HT1080 (cell line): ENCODE data around the gene GOLGA6D. TPM values are rescaled to one million over a fixed set of nuclear protein-coding genes. Genes with fewer than 3 reads are reported as not detected.
A peak's percentile ranks its signal among the peaks of the same experiment; 100 is the strongest.
"Not testable (repeated sequence)": the region's sequence is repeated elsewhere in the genome, so short reads cannot be mapped to it uniquely, and the experiment has no call there.

Experiments
- DNase-seq: peaks from one replicate; pipeline ENCODE4 v3.0.0-alpha.2; 2015; ENCODE audit warnings: low read depth
- polyA plus RNA-seq, 2 experiments: library from polyadenylated mRNA; depleted of rRNA; stranded (reverse); fragments of >200 nt; gene quantifications; 2 replicates each; pipeline ENCODE4 v1.2.3, GENCODE V29; 2015
- total RNA-seq: library from RNA; depleted of rRNA; stranded (reverse); fragments of >200 nt; shearing (Covaris generic); gene quantifications from 2 replicates; pipeline ENCODE4 v1.2.3, GENCODE V29; 2014; rRNA removed

Gene GOLGA6D, protein sequence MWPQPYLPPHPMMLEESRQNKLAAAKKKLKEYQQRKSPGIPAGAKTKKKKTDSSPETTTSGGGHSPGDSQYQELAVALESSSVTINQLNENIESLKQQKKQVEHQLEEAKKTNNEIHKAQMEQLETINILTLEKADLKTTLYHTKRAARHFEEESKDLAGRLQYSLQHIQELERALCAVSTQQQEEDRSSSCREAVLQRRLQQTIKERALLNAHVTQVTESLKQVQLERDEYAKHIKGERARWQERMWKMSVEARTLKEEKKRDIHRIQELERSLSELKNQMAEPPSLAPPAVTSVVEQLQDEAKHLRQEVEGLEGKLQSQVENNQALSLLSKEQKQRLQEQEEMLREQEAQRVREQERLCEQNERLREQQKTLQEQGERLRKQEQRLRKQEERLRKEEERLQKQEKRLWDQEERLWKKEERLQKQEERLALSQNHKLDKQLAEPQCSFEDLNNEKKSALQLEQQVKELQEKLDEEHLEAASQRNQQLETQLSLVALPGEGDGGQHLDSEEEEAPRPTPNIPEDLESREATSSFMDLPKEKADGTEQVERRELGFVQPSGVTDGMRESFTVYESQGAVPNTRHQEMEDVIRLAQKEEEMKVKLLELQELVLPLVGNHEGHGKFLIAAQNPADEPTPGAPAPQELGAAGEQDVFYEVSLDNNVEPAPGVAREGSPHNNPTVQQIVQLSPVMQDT
- total RNA-seq, result not detected in 2 replicates
- polyA plus RNA-seq (2015; cell fraction: cytosol; rRNA removed), result not detected in 2 replicates
- polyA plus RNA-seq (2015; cell fraction: nucleus; rRNA removed), result not detected in 2 replicates

DNA sequence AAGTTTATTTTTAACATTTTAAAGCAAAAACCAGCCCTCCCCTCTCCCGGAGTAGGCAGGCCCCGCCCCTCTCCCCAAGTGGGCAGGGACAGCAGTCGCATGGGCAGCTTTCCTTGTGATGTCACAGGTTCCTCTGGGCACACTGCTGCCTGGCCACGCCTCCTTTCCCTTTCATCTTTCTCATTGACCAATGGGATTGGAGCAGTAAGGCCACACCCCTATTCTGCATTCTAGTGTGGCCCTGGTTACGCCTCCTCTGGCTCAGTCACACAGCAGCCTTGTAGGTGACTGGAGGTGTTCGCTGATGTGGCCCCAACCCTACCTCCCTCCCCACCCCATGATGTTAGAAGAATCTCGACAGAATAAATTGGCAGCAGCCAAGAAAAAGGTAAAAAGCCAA lies at the start of gene GOLGA6D:
Gene GOLGA6D (plus strand): TSS at position 264 of the 400 bp plus-strand sequence. CDS start 41 bp downstream, at position 305.
- not testable (repeated sequence) for DNase-seq

DNA sequence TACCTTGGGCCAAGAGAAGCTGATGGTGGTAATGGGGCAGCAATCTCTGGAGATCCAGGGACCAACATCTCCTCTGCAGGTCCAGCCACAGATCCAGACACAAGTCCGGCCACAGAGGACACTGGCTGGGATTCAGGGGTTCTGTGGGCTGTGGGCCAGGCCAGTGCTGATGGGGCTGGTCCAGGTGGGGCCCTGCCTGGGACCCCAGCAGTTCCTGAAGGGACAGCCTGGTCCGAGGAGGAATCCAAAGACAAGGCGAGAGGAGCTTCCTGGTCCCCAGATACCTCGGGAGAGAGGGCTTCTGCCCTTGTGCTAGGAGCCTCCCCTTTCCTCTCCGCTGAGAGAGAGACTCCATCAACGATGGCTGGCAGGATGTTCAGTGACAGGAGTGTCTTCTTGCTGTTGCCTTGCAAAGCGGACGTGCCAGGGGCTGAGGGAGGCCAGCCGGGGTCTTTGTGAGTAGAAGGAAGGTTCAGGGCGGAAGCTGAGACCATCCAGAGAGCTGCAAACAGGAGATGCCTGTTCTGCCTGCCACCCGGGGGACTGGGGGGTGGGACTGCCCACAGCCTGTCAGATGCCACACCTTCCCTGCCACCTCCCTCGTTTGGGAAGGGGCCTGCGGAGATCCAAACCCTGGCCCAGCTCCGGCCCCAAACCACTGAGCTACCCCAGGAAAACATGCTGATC lies 49.0 kb upstream of the GOLGA6D start:
- no peak for DNase-seq

DNA sequence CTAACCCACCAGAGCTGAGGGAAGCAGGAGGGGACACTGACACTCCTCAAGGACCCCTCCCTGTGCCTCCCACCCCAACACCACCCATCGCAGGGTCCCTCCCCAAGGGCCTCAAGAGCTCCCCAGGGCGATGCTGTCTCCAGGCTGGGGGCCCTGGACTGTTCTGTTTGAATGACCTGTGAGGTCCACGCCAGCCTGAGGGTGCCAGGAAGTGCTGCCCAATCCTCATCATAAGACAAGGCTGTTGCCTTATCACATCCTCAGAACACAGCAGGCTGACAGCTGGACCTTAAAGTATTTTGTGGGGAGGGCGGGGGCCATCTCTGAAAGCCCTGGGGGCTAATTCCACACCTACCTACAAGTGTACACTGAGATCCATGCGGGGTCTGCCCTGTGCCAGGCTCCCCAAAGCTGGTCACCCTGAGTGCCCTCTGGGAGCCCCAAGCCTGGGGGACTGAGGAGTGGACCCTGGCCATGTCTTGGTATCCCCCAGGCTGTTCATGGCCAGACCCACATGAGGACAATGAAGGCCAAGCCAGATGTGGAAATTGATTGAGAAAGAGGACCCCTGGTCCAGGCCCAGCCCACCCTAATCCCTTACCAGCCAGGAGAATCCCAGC lies 48.3 kb upstream of the GOLGA6D start:
- no peak for DNase-seq

DNA sequence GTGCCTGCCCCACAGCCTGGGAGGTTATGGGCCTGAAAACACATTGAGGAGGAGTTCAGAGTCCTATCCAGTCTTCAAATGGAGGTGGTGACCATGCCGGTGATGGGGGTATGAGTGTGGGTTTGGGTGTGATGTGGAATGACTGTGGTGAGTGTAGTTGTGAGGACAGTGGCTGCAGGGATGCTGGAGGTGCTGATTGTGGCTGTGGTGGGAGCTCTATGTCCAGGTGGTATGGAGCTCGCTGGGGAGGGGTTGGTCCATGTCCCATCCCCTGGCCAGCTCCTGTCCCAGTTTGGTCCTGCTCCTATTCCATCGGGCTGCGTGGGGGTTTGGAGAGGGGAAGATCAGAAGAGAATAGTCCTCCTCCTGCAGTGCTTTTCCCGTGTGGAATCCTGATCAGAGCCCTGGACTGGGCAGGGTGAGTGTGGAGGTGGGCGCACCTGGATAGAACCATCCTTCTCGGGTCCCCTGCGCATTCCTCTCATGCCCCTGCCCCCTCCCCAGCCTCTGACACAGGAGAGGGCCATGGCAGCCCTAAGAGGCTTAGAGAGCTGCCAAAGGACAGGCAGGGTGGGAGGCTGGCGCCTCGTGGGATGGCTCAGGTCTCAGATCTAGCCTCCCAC lies 47.5 kb upstream of the GOLGA6D start:
- no peak for DNase-seq

DNA sequence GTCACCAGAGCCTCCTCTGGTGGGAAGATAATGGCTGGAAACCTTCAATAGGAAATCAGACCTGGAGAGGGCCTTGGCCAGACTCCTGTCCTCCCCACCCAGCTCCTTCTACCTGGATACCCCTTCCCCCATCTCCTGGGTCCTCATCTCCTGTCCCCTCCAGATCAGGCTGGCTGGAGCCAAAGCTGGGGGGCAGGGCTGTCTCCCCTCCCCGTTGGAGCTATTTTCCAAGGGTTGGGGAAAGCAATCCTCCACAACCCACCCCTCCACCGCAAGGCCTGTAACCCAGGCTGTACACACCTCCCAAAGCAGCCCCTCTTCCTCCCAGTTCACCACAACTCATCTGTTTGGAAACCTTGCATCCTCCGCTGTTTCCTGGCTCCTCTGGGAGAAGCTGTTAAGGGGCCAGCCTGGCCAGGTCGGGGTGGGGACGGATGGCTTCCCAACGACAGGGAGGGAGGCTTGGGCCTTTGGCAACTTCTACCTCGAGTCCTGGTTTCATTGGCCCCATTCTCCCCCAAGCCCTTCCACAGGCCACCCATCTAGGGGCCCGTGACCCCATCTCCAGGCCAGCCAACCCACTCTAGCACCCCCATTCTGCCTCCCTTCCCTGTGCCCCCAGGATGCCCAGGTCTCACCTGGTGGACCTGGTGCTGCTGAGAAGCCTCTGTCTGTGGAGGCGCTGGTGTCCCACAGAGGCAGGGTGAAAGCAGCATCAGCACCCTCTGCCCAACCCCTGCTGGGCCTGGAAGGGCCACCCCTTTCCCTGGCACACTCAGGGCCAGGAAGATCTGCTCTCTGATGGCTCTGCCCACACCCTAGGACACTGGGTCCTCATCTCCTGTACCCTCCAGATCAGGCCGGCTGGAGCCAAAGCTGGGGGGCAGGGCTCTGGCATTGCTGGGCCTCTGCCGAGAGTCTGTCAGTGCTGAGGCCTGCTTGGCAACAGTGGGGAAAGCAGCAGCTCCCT lies 46.6 kb upstream of the GOLGA6D start:
- no peak for DNase-seq

DNA sequence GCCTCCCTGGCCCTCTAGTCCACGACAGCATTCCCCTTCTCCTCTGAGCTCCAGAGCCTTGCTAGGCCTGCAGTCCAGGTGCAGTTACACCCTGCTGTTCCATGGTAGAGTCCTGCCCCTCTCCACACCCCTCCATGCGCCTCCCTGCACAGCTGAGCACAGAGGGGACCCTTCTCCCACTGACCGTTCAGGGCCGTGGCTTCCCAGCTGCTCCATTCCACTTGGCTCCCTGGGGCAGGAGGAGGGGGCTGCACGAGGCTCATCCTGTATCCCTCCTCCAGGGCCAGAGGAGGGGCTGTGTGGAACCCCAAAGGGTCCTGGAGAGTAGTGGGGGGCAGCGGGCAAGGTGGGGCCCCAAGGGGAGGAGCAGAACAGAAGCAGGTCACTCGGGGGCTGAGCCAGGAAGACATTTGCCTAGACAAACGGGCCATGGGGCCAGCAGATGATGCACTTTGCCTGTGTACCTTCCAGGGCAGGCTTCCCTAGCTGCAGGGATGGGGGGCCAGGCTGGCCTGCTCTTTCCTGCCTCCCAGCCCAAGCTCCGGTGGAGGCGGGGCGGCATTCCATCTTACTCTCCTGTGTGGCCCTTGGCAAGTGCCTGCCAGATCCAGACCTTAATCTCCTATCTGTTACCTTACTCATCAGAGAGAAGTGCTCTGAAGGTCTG lies 45.2 kb upstream of the GOLGA6D start:
- DNase-seq, result no peak

DNA sequence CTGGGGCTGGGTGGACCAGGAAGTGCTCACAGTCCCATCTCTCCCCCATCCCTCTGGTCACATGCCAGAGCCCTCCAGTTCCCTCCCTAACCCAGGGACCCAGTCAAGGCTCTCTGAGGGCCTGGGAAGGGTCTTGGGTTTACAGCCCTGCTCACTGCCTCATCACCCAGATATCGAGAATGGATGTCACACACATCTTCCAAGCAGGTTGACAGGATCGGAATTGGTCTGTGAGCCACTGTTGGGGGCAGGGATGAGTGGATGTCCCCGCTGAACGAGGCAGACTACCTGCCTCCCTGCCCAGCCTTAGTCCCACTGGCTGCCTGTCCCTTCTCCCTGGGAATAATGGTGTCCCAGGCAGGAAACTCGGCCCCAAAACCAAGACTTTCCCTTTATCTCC lies 44.5 kb upstream of the GOLGA6D start:
- DNase-seq, result no peak

DNA sequence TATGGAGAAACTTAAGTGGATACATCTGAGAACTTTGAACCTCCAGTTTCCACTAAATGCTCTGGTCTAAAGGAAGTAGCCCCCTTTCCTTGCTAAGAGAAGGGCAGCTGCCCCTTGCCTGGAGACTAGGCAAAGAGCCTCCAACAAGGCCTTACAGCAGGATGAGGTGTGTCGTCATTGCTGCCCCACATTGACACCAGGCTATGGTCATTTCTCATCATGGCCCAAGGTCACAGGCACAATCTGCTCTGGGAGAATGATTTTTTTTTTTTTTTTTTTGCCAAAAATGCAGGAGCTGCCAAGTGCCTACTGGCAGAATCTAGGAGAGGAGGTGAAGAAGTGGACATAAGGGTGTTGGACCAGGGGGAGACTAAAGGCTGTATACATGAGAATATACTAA lies 36.9 kb upstream of the GOLGA6D start:
- DNase-seq, result not testable (repeated sequence)

DNA sequence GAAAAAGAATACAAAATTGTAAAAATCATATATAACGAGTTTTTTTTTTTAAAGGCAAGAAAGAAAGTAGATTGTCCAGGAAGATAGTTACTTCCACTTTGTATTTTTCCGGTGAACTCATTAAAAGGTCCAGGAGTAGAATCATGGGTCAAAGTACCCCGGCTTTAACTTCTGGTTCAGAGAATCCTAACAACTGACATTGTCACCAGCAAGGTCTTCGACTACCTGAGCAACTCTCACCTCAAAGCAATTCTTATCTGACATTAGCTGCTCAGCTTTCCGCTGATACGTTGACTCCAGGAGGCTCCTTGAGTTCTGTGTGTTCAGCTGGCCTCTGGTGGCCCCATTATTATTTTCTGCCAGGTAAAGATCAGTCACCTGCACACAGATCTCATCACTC lies 33.6 kb upstream of the GOLGA6D start:
- DNase-seq, result not testable (repeated sequence)

DNA sequence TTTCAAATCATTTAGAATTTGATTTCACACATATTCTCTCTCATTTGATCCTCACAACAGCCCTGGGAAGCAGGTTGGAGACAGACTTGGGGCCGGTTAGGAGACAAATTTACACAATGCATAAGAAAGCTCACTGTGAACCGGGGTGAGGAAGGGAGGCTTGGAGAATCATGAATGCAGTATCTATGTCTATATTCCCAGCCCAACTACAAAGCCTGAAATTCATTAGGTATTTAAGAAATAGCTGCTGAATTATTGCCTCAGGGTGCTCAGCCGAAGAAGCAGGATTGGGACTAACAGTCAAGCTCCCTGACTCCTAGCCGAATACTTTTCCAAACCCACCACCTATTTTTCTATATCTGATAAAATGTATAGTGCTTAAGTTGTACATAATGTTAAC lies 32.9 kb upstream of the GOLGA6D start:
- no peak for DNase-seq

DNA sequence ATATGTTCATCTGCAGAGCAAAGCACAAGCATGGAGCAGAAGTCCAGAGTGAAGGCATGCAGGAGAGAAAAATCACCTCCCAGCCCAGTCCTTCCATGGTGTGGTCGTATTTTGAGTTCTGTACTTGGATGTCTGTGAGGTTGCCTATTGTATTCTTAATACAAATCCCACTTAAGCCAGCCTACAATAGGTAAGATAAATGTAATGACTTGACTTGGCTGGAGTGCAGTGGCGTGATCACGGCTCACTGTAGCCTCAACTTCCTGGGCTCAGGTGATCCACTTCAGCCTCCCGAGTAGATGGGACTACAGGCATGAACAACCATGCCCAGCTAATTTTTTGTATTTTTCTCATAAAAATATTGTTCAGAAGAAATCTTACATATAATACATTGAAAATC lies 31.3 kb upstream of the GOLGA6D start:
- DNase-seq, result not testable (repeated sequence)

DNA sequence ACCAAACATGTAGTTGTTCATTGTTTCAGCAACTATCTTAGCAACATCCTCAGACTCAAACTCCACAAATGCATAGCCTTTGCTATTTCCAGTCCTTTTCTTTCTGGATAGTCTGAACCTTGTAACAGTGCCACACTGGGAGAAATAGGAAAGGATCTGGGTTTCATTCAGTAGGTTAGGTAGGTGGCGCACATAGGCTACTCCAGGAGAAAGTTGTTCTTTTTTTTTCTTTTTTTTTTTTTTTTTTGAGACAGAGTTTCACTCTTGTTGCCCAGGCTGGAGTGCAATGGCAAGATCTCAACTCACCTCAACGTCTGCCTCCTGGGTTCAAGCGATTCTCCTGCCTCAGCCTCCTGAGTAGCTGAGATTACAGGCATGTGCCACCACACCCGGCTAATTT lies 30.4 kb upstream of the GOLGA6D start:
- DNase-seq, result peak; percentile 15

DNA sequence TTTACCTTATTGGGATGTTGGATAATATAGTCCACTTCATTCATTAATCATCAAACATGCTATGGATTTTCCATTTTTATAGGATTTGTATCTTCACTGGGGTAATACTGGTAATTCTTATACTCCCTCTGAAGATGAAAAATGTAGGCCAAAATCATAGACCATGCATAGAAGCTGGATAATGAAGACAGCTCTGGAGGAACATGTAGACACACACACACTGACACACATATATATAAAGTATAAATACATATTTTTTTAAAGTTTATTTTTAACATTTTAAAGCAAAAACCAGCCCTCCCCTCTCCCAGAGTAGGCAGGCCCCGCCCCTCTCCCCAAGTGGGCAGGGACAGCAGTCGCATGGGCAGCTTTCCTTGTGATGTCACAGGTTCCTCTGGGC lies 24.6 kb upstream of the GOLGA6D start, which contains the start of gene GOLGA6C:
Gene GOLGA6C (plus strand): TSS at position 301 of the 400 bp plus-strand sequence. CDS start 265 bp downstream, outside the sequence.
- DNase-seq, result not testable (repeated sequence)

DNA sequence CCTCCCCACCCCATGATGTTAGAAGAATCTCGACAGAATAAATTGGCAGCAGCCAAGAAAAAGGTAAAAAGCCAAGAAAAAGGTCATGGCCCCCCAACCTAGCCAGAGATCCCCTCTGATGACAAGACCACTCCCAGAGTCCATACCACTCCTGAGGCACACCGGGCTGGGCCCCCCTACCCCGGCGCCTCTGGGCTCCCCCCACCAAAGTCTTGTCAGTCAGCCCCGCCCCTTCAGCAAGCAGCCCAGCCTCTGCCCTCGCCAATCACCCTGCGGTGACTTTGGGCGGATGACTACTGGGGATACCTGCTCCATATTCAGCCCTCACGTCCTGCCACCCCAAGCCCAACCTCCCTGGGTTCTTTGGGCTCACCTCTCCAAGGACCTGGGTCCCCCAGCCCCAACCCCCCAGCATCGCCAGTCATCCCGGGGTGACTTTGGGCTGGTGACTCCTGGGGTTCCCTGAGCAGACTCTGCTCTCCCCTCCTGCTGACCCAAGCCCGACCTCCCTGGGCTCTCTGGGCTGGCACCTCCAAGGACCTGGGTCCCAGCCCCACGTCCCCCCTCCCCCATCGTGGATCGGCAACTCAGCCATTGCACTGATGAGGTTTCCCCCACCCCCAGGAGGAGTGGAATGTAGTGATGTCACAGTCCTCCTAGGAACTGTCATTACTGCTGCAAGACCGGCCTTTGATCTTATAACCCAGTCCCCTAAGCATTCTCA lies 23.9 kb upstream of the GOLGA6D start:
- DNase-seq, result not testable (repeated sequence)

DNA sequence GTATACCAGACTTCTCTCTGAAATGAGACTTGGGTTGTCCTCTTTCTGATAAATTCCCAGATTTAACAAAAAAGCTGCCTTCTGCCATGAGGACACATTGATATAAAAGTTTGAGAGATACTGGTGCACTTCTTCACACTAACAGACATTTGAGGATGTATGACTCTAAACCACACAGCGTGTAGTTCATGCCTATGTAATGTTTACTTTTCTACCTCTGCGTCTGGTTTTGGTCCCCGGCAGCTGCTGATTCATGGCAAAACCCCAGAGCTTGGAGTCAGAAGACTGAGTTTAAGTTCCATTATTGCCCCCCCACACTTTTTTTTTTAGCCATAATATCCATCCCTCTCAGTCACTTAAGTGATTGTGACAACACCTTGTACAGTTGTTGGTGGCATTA lies 22.8 kb upstream of the GOLGA6D start:
- DNase-seq, result not testable (repeated sequence)

DNA sequence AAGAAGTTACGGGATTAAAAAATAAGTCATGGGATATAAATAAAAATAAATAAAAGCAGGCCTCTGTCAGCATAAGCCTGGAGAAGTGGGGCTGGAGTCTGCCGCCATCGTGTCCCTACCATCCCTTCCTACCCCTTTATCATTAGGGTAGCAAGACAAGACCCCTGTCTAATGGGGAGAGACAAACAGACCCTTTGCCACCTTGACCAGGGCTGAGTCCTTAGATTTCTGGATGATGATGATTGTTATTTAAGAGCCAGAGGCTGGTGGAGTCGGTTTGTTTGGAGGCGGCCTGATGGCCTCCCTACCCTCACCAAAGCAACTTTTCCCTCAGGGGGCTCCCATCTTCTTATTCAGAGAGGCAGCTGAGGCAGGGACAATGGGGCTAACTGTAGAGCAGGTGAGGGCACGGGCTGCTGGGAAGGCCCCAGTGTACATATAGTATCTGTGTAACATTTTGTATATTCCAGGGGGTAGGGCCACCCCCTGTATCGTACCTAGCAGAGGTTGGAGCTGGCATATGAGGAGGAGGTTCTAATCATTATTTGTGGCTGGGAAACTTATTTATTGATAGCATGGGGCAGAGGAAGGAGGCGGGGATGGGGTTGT lies 8.8 kb upstream of the GOLGA6D start:
- not testable (repeated sequence) for DNase-seq

DNA sequence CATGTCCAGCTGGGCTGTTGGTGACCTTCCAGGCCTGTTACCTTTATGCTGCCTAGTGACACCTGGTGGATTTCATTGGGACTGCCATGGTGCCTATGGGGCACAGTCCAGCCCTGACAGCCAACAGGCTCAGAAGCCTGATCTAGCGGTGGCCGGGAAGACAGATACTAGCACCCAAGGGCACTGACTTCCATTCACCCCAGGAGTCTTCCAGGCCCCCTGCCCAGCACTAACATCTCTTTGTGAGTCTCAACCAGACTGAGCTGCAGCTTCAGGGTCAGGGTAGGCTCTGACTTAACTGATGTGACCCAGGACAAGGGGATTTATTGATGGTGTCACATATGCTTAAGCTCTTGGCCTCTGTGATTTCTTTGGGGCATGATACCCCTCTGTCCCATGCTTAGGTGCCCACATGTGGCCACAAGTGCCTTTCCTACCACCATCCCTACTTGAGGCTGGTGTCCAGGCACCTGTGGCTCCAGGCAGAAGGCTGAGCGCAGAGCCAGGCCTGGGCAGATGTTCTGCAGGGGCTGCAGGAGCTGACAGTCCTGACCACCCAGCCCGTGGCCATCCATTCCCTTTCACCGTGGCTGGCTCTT lies 8.0 kb upstream of the GOLGA6D start:
- DNase-seq, result not testable (repeated sequence)
